CD4-positive, alpha-beta T cell treated with Interleukin-6 for 4 hours (primary cell): ENCODE data around the gene SLIT1.

Experiments used
- DNase-seq: peaks from one replicate; pipeline ENCODE4 v3.0.0-alpha.2; 2020; ENCODE audit warnings: mixed read lengths

SLIT1 gene

DNA sequence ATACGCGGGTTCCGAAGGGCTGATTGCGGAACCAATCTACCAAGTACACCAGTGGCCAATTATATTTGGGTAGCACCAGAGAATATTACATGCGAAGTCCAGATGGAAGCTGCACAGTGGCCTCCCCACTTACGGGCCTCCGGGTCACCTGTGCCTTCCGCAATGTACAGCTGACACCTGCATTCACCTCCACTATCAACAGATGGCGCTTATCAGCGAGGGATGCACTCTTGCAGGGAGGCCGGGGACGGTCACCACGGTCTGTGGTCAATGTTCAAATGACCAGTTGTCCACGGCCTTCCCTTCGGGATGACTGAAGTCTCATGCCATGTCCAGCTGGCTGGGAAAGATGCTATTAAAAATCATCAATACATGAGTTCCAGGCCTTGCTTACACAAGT, 47.6 kb downstream of the SLIT1 start:
- no peak for DNase-seq

GRCh38 chr10:97136756-97137155, 49.0 kb downstream of the SLIT1 start:
- DNase-seq: no peak

DNA sequence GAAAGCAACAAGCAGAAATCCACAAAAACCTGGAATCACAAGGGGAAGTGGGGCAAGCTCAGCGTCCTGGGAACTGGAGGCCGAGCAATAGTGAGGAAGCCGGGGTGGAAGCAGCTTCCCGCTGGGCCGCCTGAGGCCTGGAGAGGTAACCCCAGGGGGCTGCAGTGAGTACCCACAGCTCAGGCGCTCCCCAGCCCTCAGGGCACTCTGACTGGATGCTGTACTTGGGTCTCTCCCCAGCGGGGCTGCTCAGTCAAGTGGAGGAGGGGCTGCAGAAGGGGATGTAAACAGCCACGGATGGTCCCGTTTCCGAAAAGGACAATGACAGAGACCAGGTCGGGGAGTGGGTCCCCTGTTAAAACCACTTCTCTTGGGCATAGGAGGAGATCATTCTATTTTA, 50.3 kb downstream of the SLIT1 start:
- DNase-seq: no peak

DNA sequence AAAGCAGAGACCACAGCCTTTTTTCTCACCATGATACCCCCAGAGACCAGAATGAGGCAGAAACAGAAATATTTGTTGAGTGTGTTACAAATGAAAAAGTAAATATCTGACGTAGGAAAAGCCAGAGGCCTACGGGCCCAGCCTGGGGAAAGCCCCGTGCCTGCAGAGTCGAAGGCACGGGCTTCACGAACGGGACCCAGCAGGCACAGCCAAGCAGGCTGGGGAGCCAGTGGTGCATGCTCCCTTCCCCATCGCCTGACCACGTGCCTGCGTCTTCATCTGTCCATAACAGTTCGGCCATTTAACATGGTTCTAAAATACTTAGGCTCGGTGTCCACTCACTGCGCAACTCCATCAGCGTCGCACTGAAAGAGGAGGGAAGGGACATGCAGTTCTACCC, 50.8 kb downstream of the SLIT1 start:
- no peak for DNase-seq

DNA sequence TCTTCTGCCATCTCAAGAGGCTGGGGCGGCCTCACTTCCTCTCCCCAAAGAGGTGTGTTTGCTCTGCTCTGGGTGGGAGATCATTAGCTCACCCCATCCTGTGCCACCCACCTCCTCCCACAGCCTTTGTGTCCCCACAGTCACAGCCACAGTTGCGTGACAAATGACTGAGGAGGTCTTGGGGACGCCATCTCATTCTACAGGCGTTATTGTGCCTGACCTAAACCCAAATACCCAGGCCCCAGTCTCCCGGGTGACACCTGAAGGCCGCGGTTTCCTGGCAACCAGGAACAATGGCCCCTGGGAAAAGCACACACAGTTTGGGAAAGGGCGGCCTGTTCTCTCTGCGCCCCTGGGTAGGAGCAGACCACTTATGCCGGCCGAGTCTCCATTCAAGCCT, 51.6 kb downstream of the SLIT1 start:
- no peak for DNase-seq

DNA sequence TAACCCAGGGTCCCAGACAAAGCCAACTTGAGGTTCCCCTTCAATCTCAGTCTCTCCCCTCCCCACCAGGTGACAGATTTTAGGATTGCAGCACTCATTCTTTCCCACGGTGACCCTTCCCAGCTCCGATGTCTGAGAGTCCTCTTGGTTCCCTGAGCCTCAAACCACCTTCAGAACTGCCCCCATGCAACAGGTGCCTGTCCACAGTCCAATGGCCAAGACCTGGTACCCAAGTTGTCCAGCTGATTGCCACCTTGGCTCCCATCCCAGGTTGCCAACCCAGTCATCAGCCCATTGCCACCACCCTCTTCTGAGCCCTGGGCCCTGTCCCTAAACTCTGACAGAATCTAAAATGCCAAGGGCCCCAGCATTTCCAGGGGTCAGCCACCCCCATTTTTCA, 53.5 kb downstream of the SLIT1 start:
- no peak for DNase-seq

DNA sequence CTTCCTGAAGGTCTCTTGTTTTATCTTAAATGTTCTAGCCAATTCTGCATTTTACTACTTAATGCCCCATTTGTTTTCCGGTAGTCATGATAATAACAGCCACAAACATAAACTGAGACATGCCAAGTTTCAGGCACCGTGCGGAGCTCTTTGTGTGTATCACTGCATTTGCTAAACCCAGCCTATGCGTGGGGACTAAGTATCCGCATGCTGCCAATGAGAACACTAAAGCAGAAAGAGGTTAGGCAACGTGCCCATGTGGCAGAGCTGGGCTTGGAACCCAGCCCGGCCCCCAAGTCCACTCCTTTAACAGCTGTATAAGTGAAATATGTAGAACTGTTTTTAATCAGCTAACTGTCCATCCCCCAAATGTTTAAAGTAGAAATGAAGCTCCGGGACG, 54.1 kb downstream of the SLIT1 start:
- no peak for DNase-seq

GRCh38 chr10:97131181-97131628, 54.6 kb downstream of the SLIT1 start:
- no peak for DNase-seq

DNA sequence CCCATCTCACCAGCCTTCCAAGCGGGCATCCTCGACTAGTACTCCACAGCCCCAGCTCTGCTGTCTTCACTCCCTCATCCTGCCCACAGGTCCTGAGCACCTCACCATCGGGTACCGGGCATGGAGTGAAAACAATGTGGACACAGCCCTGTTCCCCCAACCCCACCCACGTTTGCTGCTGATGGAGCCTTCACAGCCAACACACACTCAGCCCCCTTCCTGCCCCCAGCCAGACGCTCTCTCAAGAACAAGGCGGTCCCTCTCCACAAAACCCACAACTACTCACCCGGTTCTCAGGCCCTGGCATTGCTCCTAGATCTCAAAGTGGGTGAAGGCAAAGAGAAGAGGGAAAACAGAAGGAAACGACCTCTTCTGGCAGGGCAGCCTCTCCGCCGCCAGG, 56.1 kb downstream of the SLIT1 start:
- DNase-seq: no peak

DNA sequence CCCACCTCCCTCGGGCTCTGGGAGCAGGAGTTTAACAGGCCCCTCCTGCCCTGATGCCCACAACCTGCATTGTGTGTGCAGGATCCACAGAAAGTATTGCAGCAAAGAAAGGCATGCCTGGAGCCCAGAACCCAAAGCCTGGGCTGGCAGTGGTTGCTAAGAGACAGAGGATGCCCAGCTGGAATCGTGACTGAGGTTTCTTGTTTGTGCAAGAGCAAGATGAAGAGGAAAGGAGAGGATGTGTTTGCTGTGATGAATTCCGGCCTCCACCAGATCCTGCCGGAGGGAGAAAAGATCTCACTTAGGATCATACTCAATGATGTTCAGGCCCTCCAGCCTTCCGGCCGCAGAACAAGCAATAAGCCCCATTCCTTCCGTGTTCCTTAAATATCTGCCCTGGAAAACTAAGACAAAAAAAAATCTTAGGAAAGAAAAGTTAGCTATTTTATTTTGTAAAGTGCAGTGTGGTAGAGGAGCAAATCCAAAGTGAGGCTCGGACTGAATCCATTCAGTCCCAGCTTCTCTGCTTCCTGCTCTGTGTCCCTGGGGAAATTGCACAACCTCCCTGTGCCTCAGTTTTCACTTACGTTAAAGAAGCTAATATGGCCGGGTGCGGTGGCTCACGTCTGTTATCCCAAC, 57.1 kb downstream of the SLIT1 start:
- DNase-seq: no peak

- no peak for DNase-seq
Measured at GRCh38 chr10:97128039-97128492, 57.7 kb downstream of the SLIT1 start.

DNA sequence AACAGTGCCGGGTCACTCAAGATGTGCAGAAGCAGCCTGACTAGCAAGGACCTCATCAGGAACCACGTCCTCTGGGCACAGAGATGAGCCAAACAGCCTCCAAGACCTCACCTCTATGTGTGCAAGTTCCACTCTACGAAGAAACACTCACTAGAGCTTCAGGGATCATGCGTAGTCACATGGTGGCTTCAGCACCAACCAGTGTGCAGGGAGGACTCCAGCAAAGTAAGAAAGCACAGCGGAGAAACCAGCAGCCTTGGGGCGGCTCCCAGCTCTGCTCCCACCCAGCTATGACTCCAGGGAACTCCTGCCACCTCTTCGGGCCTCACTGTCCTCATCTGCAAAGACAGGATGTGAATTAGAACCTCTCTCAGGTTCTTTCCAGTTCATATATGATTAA, 58.2 kb downstream of the SLIT1 start:
- DNase-seq: no peak

DNA sequence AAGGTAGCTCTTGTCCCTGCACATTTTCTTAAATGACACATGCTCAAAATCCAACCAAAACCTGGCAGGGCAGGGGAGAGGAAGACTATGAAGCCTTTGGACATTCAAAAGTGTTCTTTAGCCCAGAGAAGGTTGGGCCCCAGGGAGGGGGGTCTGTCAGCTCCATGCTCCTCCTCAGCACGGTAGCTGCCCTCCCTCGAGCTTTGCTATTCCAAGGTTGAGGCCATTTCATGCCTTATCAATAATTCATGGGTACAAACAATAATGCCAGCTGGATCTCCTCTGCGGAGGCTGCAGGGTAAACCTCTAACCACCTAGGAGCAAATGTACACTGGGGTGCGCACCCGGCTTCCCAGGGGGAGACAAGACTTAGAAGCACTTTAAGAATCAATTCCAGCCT, 61.5 kb downstream of the SLIT1 start:
- DNase-seq: no peak

GRCh38 chr10:97123765-97124164, 62.0 kb downstream of the SLIT1 start:
- no peak for DNase-seq

- DNase-seq: no peak
Measured at GRCh38 chr10:97121041-97121440, 64.7 kb downstream of the SLIT1 start.

GRCh38 chr10:97120370-97120769, 65.4 kb downstream of the SLIT1 start:
- no peak for DNase-seq

GRCh38 chr10:97119058-97119745, 66.6 kb downstream of the SLIT1 start:
- DNase-seq: no peak

- DNase-seq: no peak
Measured at GRCh38 chr10:97117372-97117771, 68.4 kb downstream of the SLIT1 start.

- DNase-seq: no peak
Measured at GRCh38 chr10:97116462-97117162, 69.1 kb downstream of the SLIT1 start.

DNA sequence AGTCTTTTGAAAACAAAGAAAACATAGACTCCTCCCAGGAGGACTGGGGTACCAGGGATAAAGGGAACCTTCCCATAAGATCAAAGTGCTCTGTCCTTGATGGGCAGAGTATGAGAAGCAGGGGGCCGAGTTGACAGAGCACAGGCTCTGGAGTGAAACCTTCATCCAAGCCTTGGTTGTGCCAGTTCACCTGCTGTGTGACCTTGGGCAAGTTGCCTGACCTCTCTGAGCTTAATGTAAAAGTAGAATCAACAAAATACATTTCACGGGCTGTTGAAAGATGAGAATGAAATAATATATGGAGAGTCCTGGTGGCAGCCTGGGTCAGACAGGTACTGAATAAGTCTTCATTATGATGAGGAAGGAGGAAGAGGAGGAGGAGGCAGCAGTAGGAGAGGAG, 69.9 kb downstream of the SLIT1 start:
- no peak for DNase-seq

DNA sequence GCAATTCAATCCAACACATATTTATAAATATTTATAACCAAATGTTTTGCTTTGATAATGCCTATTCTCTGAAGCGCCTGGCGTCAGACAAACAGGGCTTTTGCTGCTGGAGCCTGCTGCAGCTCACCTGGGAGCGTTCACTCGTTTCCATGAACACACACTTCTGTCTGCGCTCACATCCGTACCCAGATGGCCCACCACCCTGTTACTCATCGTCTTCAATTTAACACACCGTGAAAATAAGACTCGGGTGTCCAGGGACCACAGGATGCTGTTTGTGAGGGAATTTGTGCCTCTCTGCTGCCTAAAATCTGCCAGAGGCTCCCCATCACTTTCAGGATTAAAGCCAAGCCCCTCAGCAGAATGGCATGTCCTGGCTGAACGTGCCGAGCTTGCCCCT, 74.1 kb downstream of the SLIT1 start:
- DNase-seq: no peak

DNA sequence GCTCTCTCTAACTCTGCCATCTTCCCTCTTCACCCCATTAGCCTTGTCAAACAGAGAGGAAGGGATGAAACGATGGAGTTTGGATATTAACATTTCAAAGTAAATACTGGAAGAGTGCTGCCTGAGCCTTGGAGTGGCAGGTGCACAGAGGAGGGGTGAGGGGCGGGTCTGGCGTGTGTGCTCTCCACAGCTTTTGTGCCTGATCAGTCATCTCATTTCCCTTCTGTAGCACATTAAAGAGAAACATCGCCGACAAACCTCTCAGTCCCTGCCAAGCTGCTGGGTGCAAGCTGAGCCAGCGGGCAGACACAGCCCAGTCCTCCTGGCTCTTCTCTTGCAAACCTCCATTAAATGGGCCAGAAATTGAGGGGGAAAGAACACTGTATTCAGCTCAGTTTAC, 76.2 kb downstream of the SLIT1 start:
- DNase-seq: no peak

GRCh38 chr10:97107551-97107950, 78.2 kb downstream of the SLIT1 start:
- DNase-seq: no peak

DNA sequence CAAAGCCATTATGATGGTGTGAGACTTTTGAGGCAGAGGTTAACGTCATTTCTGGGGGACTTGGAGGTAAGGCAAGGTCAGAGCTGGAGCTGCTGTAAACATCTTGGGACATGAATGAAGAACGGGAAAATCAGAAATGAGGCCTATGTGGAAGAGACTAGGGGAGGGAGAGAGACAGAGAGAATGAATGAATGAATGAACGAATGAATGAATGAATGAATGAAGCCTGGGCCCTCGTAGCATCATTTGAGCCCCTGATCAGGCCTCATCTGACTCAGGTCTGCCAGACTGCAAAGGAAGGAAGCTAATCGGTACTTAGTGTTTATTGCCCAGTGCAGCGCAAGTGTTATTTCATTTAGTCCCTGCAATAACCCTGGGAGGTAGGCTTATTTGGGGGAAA, 79.6 kb downstream of the SLIT1 start:
- no peak for DNase-seq
